DMS53 treated with DMSO at 0.1 percent for 48 hours (cell line): Measurements from ENCODE around the gene RNF5.
A peak's percentile ranks its signal among the peaks of the same experiment; 100 is the strongest.
"Not testable (repeated sequence)": the region's sequence is repeated elsewhere in the genome, so short reads cannot be mapped to it uniquely, and the experiment has no call there.

ENCODE experiments used
- DNase-seq: peaks from one replicate; lab custom pipeline; 2025; ENCODE audit not compliant: unreplicated experiment; lab: John Stamatoyannopoulos, UW

RNF5 gene

GRCh38 chr6:32188381-32189068, 10.3 kb downstream of the RNF5 start:
- no peak for DNase-seq

- DNase-seq: no peak
Measured at GRCh38 chr6:32189069-32189741, 11.0 kb downstream of the RNF5 start.

- DNase-seq: no peak
Measured at GRCh38 chr6:32189742-32190053, 11.5 kb downstream of the RNF5 start.

- DNase-seq: peak; percentile 41
Measured at GRCh38 chr6:32190054-32190851, 12.0 kb downstream of the RNF5 start, which contains the start of gene PBX2. Gene PBX2, minus strand, starts transcription at chr6:32190202. Its CDS starts 287 bp downstream, at chr6:32189915.

- DNase-seq: no peak
Measured at GRCh38 chr6:32190911-32191677, 12.9 kb downstream of the RNF5 start.

GRCh38 chr6:32191696-32192607, 13.7 kb downstream of the RNF5 start:
- DNase-seq: no peak

GRCh38 chr6:32192608-32193039, 14.4 kb downstream of the RNF5 start, which contains the start of gene GPSM3:
Gene GPSM3, minus strand, starts transcription at chr6:32192643. Its CDS starts 130 bp downstream, at chr6:32192513.
- DNase-seq: no peak

GRCh38 chr6:32193096-32193495, 14.9 kb downstream of the RNF5 start:
- not testable (repeated sequence) for DNase-seq

GRCh38 chr6:32194388-32194787, 16.2 kb downstream of the RNF5 start:
- DNase-seq: no peak

GRCh38 chr6:32194825-32195651, 16.8 kb downstream of the RNF5 start:
- peak; percentile 22 for DNase-seq

GRCh38 chr6:32195652-32195901, 17.4 kb downstream of the RNF5 start:
- peak; percentile 99 for DNase-seq

- DNase-seq: no peak
Measured at GRCh38 chr6:32195902-32196681, 17.9 kb downstream of the RNF5 start.

GRCh38 chr6:32196682-32197616, 18.7 kb downstream of the RNF5 start:
- DNase-seq: no peak

GRCh38 chr6:32198345-32198696, 20.1 kb downstream of the RNF5 start:
- no peak for DNase-seq

- no peak for DNase-seq
Measured at GRCh38 chr6:32198866-32199265, 20.7 kb downstream of the RNF5 start.

- no peak for DNase-seq
Measured at GRCh38 chr6:32200711-32201475, 22.7 kb downstream of the RNF5 start.

GRCh38 chr6:32202186-32202585, 24.0 kb downstream of the RNF5 start:
- no peak for DNase-seq
